SK-N-SH (cell line): ENCODE data around the gene GDPD4.

Experiments used
- ELF1 ChIP-seq: IDR thresholded peaks from 2 replicates; pipeline ENCODE4 v1.4.0; 2012
- EP300 ChIP-seq, 2 experiments: IDR thresholded peaks; 2 replicates each; pipeline versions ENCODE4 v1.4.0 to v1.6.1; 2012; ENCODE audit warnings: borderline replicate concordance in 1 of 2, low read depth in 1 of 2, low read length in 1 of 2
- GATA2 ChIP-seq: sonication (generic); formaldehyde crosslinking; IDR thresholded peaks from 2 replicates; pipeline ENCODE4 v1.5.0; 2020; ENCODE audit warnings: mild to moderate bottlenecking, missing genetic modification reagents
- RAD21 ChIP-seq: IDR thresholded peaks from 2 replicates; pipeline ENCODE4 v1.6.1; 2012; ENCODE audit warnings: mild to moderate bottlenecking, low read length
- REST ChIP-seq: IDR thresholded peaks from 2 replicates; pipeline ENCODE4 v1.6.1; 2012; ENCODE audit warnings: mild to moderate bottlenecking, low read depth, low read length, moderate library complexity

GRCh38 chr11:77311701-77312100 lies 10.2 kb upstream of the GDPD4 start:
- TF ChIP-seq EP300 (IDR thresholded peaks at IDR 0.05; ENCODE audit: borderline replicate concordance in 1 of 2, low read depth in 1 of 2, low read length in 1 of 2) (no peak), GATA2 (CRISPR knock-in tag) (no peak), ELF1 (no peak), REST (no peak), RAD21 (no peak)
